ENCODE data around the gene KIF6.
A peak's percentile ranks its signal among the peaks of the same experiment; 100 is the strongest.
"Not testable (repeated sequence)": the region's sequence is repeated elsewhere in the genome, so short reads cannot be mapped to it uniquely, and the experiment has no call there.

KIF6 gene

DNA sequence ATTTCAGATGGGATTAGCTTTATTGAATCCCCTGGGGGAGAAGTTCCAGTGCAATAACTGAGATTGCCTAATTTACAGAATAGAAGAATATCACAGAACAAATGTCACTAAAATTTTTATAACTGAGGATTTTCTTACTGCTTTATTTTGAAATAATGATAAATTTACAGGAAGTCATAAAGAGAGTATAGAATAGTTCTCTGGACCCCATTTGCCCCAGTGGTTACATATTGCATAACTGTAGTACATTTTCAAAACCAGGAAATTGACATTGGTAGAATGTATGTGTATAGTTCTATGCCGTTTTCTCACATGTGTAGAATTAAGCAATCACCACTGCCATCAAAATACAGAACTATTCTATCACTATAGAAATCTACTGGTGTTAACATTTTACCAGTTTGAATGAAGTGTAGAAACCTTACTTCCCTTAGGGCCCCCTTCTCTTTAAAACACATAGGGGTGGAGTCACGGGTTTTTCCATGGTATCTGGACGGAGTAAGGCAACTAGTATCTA lies 18.3 kb downstream of the KIF6 start:
- DNase-seq, result no peak

DNA sequence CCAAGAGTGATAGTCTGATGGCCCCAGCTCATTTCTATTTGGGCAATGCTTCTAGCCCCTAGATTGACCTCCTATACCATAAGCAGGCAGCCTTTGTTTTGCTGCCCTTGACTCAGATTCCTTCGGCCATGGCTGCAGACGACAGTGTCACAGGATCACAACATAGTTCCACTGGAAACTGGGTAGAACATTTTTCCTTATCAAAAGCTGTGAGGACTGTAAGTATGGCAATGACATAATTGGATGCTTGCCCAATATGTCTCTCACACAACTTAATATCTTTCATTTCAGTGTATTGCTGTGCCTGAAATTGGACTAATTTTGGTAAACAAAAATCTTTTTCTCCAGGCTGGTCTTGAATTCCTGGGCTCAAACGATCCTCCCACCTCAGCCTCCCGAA lies 22.9 kb downstream of the KIF6 start:
- no peak for DNase-seq

DNA sequence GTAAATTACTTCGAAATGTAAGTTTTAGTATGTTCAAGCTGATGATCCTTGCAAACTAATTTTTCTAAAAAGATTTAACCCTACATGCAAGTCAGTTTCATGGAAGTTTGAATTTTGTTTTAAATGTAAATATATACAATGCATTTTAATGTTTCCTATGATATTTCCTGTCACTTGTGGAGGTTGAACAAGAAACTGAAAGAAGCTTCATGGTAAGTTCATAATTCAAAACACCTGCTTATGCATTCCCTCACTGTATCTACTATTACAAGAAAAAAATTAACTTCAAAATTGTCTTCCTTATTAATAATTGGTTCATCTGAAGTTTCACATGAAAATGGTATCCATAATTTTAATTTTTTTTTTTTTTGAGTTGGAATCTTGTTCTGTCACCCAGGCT lies 24.8 kb downstream of the KIF6 start:
- no peak for DNase-seq

DNA sequence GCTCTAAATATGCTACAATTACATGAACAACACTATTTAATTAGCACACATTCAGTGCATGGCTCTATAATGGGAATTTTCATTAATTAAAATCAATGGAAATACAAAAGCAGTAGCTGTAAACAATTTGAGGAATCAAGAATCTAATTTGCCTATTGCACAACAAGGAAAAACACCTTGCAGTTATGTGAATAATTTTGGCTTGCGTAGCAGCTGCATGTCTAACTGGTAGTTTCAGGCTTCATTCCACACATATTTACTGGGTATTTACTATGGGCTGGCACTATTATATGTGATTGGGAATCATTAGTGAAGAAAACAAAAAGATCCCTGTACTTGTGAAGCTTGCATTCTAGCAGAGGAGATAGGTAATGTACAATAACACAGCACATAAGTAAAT lies 26.4 kb downstream of the KIF6 start:
- no peak for DNase-seq

DNA sequence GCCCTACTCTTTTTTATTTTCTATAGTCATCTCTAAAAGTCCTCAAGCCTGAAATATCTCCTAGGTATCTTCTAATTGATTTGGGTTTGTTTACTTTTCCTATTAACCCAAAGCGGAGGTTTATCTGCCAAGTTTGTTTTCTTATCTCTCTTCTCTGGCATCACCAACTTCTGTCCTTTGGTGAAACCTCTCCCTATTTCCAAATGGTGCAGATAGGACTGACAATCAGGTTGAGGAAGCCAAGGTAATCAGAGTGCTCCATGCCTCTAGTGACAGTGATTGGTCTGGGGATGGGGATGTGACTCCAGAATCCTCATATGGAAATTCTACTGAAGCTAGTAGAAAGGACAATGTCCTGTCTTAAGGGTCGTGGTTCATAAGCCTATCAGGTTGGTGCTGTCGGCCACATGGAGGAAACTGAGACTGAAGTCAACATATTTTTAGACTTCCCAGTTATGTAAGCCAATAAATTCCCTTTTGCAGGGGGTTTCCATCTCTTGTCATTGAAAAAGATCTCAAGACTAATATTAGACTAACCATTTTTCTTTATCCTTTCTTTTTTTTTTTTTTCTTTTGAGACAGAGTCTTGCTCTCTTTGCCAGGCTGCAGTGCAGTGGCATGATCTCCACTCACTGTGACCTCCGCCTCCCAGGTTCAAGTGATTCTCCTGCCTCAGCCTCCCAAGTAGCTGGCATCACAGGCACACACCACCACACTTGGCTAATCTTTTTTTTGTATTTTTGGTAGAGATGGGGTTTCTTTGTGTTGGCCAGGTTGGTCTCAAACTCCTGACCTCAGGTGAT lies 28.0 kb downstream of the KIF6 start:
- DNase-seq, result no peak

DNA sequence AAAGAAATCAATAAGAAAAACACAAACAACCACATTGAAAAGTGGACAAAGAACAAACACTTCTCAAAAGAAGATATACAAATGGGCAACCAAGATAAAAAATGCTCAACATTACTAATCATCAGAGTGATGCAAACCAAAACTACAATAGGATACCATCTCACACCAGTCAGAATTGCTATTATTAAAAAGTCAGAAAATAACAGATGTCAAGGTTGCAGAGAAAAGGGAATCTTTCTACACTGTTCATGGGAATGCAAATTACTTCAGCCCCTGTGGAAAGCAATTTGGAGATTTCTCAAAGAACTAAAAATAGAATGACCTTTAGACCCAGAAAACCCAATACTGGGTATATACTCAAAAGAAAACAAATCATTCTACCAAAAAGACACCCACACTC lies 29.8 kb downstream of the KIF6 start:
- DNase-seq, result no peak

DNA sequence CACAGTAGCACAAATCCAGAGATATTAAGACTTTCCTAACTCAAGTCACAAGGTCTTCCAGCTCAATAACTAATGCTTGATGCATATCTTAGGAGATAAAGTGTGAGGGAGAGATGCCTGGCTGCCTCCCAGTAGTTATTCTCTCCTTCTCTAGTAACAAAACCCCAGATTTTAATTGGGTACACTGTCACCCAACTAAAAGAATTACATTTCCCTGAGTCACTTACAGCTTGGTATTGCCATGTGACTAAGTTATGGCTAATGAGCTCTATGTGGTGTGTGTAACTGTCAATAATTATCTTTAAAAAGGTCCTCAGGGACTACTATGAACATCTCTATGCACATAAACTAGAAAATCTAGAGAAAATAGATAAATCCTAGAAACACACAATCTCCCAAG lies 32.0 kb downstream of the KIF6 start:
- no peak for DNase-seq

DNA sequence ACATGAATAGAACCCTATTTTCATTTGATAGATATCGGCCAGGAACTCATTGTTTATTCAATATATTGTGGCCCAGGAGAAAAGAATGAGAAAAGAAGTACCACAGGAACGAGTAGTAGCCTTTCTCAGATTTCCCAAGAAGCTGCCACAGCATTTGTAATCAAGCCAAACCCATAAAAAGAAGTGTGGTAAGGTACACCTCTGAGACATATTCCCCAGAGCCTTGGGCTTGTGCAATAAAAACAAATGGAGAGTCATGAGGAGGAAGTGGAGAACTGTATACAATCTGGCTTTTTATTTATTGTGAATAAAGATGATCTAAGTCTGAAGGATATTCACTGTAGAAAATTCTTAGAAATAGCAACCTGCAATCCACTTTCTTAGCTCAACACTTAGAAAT lies 36.7 kb downstream of the KIF6 start:
- DNase-seq, result peak; percentile 92

DNA sequence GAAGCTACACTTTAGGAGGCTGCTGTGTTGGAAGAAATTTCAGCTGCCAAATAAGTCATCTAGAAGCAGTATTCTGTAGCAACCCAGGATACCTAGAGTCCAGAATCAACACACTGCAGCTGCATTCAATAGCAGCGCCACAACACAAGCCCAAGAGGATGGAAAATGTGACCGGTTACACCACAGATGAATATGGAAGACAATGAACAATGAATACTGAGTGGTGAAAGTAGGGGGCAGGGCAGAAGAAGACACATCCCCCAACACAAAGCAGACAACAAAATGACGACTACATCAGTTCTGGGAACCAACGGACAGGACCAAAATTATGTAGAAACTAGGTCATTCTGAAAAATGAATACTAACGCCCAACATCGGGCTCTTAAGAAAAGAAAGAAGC lies 38.2 kb downstream of the KIF6 start:
- DNase-seq, result no peak

DNA sequence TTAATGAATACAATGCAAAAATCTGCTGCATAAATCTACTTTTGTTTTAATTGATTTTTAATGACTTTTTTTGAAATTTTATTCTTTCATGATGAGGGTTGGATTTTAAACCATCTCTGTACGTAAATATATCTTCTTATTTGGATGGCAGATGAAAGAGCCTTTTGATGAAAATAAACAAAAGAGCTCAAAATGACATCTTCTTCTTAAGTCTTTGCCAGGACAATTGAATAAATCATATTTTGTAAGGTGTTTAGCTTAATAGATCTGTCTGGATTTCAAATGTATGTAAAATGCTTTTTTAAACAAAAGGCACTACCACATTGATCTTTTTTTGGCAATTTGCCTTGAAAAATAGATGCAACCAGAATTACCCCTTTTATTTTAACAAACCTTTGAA lies 39.3 kb downstream of the KIF6 start:
- DNase-seq, result no peak

DNA sequence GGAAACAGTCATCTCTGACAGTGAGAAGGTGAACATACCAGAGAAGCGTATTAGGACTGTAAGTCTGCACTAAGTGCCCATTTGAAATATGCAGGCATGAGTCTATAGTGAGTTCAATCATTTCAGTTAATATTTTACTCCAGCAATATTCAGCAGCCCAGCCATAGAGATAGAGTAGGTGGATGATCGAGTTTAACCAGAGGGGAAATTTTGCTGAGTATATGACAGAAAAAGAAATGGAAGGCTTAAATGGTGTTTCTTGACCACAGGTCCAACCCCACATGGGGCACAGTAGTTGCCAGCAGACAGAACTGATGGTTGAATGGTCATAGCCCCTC lies 39.8 kb downstream of the KIF6 start:
- DNase-seq, result no peak

DNA sequence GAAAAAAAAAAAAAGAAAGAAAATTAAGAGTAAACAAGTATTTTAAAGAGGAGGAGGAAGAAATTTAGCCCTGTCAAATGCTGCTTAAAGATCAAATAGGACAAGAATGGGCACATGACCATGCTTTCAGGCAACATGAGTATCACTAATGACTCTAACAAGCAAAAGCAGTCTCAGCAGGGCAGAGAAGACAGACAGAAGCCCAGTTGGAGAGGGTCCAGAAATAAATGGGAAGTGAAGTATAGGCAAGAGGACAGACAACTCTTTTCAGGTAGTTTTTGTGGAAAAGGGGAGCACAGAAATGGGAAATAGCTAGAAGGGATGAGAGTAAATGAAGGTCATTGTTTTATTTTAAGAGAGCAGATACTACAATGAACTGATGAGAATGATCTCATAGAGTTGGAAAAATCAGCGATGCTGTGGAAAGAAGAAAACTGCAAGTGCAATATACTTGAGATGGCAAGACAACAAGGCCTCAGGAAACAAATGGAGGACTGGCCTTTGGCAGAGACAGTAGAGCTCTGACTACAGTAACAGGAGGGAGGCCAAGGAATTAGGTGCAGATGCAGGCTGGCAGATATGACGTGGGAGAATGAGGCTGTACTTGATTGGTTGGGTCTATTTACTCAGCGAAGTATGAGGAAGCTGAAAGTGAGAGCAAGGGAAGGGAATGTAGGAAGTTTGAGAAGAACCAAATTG lies 40.3 kb downstream of the KIF6 start:
- DNase-seq, result peak; percentile 38

DNA sequence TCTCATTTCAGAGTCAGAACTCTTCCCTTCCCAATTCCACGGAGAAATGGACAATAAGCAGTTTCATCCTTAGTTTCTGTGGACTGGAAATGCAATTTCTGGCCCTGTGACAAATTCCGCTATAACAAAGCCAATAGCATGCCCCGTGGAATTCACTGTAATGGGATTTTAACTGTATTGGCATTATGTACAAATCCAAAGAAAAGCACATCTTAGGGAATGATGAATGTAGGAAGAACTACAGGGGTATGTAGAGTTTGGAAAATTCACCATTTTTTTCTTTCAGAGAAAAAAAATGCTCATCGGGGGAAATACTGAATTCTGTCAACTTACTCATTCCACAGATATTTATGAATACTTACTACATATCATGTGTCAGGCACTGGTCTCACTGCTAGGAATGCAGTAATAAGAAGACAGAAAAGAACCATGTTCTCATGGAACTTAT lies 43.5 kb downstream of the KIF6 start:
- DNase-seq, result no peak

DNA sequence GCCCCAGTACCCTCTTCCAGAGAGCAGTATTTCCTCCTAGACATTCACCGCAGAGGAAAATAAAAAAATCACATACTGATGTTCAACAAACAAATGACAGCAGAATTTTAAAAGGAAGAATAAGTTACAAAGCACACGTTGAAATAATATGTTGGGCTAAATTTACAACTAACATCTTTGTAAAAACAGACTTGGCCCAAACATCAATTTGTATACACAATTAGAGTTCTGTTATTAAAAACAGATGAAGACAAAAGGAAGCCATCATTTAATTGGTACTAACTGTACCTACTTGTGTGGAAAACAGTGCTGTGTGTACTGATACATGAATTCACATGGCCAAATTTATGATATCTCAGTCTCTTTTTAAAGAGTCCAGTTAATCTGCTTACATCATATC lies 46.3 kb downstream of the KIF6 start:
- DNase-seq, result no peak

DNA sequence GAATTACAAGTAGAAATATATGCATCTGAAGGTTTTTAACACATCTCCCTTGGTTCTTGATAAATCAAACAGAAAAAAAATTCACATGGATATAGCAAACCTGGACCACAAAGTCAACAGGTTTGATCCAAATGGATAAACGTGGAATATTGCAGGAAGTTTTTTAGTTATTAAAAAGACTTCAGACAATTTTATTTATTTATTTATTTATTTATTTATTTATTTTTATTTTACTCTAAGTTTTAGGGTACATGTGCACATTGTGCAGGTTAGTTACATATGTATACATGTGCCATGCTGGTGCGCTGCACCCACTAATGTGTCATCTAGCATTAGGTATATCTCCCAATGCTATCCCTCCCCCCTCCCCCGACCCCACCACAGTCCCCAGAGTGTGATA lies 47.9 kb downstream of the KIF6 start:
- DNase-seq, result not testable (repeated sequence)

DNA sequence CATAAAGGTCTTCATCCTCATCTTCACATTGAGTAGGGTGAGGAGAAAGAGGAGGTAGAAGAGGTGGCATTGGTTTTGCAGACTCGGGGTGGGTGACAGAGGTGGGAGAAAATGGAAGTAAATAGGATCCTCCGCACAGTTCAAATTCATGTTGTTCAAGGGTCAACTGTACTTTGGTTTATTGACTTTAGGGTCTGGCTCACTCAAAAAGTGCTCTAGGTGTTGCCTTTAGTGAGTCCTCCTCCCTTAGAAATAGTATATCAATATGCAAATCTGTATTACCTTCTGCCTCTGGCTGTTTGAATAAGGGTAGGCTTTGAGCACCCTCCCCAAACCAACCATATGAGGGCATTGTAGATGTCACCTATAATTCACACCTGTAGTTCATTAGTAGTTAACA lies 54.7 kb downstream of the KIF6 start:
- DNase-seq, result no peak

DNA sequence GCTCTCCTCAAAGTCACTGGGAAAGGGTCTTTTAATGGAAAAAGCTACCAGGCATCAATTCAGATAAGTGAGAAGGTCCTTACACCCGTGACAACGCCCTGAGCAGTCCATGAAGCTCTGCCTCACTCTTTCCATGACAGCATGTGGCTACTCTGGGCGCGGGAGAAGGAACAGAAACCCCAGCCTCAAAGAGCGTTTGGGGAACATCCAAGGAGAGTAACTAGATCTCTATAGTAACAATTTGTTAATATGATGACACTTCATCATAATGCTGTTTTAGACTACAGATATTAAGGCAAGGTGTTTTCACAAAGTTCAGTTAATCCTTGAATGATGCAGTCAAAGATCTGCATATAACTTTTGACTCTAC lies 55.2 kb downstream of the KIF6 start:
- no peak for DNase-seq

DNA sequence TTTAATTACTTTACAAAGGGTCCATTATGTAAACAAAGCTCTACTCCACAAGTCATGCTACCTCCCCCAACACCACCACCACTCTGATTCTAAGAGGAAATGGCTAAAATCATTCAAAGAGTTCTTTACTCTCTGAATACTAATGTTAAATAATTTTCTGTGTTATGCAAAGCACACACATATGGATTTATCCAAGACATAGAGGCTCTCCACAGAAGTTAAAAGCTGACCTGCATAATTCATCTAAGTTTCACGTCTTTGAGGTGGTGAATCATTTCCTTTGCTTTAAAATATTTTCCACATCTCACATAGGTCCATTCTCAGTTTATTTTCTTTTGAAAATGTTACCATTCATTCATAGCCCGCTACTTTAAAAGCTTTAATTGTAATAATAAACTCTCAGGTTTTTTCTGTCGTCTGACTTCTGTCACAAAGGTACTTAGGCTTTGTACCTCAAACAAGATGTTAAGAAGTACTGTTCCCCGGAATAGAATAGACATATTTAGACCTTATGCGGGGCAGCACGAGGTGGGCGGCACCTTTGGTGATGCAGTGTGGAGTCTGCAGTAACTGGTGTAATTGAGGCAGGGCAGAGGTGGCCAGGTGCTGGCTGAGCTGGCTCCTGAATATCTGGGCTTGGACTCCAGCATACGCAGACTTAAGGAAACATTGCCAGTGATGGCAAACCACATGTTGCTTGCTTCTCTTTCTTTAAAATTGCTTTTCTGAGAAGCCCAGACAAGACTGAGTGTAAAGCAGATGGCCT lies 55.8 kb downstream of the KIF6 start:
- no peak for DNase-seq

DNA sequence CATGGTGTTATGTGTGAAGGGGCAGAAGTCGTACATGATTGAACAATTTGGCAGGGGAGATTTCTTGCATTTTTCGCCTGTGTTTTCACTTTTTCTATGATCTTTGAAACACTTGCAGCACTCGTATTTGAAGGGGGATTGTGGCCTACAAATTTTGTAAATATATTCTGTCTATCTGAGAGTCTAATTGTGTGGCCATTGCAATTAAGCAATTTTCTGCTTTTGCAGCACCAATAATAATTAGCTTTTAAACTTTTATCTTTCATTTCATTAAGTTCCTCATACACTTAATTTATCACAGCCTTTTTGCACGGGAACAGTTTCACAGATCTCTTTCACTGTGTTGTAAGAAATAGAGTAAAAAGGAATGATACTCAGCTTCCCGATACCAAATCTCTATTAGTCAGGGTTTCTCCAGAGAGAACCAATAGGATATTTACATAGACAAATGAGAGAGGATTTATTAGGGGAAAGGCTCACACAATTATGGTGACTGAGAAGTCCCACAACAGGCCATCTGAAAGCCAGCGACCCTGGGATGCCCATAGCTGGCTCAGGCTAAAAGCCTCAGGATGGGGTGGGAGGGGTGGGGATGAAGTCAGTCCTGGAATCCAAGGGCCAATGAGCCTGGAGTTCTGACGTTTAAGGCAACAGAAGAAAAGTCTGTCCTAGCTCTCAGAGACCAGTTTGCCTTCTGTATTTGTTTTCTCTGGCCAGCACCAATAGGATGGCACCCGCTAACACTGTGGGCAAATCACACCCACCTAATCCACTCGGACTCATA lies 58.3 kb downstream of the KIF6 start:
- no peak for DNase-seq

DNA sequence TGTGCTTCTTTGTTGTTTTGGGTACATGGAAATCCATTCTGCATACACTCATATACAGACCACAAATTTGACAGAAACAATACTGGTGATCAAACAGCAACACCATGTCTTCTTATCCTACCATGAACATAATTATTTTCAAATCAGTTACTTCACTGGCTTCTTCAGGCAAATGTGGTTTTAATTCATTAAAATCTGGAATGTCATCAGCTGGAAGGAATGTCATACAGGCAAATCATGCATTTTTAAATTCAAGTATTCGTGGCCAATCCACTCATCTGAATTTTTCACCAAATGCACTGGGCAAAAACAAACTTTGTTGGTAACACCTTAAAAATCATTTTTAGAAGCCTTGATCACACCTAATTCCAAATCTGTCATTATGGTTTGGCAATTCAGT lies 59.3 kb downstream of the KIF6 start:
- no peak for DNase-seq

DNA sequence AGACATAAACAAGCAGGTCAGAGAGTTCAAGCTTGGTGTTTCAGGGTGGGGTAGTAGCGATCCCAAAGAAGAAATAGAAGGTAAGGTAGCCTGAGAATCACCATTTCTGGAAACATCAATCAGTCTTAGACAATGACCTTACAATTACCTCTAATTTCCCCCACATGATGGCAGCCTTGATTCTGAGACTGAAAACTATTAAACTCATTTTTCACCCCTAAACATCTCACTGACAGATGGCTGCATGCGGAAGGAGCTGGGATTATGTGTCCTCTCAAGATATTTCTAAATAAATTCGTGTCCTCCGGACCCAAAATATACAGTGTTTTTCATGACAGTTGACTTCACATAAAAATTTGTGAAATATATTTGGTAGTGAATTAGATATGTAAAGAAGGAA lies 61.0 kb downstream of the KIF6 start:
- DNase-seq, result no peak

DNA sequence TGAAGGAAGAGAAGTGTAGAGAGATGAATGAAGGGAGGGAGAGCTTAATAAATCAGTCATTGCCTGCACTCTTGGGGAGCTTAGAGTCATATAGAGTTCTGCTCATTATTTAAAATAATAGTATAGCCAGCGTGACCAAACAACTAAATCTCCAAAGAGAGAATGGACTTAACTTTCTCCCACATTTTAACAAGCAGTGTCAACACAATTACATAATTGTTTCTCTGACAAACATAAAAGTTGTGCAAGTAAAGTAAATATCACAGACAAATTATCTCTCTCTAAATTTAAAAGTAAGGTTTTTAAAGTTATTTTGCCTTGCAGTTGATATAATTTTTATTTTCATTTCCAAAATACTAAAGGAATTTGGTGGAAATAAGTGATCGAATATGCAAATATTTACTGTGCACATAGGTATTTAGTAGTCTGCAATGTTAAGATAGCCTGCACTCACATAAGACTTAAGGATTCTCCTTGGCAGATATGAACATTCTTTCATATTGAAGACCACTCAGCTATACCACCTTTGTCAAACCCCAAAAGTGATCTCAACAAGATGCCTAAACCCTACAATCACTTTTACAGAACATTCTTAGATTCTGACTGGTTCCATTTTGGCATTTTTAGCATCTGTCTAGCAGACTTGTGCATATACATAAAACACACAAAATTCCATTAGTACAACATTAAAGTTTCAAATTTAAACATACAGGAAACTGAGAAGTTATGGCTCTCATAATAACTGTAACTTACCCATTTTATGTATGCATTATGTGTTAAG lies 67.7 kb downstream of the KIF6 start:
- no peak for DNase-seq

Data from DMS79 treated with DMSO at 0.1 percent for 48 hours (cell line).